ENCODE data around the gene SSTR5.

The SSTR5 gene

DNA sequence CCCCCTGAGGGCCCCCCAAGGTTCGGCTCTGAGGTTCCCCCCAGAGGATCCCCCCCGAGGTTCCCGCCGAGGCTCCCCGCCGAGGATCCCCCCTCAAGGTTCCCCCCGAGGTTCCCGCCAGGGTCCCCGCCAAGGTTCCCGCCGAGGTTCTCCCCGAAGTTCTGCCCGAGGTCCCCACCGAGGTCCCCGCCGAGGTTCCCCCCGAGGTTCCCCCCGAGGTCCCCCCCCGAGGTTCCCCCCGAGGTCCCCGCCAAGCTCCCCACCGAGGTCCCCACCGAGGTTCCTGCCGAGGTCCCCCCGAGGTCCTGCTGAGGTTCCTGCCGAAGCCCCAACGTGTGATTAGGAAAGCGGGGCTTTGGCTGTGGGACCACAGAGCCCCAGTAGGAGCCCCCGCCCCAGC is 32.2 kb upstream of the SSTR5 start:
- no peak for DNase-seq

DNA sequence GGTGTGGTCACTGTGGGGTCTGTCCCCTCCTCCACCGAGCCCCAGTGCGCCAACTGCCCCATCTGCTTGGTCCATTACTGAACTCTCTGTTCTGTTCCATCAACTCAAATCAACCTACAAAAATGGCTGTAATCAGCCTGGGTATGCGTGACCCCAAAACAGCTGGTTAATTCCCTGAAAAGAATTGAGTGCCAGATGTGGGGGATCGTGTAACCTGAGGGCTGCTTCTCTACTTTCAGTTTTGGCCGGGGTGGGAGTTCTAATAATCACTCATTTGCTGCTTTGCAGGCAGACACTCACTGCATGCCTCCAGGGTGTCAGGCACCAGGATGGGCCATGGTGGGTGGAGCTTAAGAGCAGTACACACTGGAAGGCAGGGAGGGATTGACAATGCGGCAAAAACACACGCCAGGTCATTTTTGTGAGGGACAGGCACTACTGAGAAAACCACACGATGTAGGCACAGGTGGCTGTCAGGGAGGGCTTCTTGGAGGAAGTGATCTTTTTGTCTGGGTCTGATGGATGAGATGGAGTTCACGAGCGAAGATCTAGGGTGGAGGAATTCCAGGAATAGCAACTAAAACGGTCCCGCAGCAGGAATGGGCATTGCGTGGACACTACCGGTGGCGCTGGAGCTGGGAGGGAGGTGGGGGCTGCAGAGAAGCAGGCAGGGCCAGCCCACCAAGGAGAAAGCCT is 30.4 kb upstream of the SSTR5 start:
- DNase-seq = no peak

DNA sequence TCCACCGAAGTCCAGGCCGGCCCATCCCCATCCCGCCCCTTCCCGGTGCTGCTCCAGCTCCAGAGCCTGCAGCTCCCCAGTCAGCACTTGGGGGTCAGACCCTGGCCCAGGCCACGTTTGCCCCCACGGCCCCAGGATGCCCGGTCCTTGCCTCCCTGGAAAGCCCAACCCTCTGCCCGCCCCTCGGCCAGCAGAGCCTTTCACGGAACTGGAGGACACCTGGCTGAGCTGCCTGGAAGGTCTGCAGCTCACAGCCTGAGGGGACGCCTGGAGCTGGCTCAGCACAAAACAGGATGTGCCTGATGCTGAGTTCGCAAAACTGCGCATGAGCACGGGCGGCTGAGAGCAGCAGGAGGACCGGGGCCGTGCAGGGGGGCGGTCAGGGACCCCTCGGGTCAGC is 29.7 kb upstream of the SSTR5 start:
- no peak for DNase-seq

DNA sequence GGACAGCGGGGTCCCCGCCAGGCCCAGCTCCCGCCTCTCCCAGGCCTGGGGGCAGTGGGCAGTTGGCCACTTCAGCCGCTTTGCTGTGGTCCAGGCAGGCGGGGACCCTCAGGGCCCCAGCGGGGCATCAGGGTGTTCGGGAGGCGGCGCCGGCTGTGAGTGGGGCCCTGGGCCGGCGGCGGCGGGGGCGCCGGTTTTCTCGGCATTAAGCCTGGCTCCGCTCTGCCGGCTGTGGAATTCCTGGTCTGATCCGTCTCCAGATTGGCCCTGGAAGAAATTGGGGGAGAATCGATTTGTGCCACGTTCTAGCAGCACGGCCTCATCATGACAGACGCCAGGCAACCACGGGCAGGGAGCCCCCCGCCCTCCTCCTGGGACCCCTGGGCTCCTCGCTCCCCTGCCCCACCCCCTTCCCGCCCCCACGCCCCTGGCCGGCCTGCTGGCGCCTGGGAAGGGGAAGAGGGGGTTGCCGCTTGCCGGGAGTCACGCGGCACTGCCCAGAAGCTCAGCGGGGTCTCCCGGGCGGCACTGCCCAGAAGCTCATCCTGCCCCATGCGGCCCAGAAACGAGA is 28.6 kb upstream of the SSTR5 start:
- no peak for DNase-seq

DNA sequence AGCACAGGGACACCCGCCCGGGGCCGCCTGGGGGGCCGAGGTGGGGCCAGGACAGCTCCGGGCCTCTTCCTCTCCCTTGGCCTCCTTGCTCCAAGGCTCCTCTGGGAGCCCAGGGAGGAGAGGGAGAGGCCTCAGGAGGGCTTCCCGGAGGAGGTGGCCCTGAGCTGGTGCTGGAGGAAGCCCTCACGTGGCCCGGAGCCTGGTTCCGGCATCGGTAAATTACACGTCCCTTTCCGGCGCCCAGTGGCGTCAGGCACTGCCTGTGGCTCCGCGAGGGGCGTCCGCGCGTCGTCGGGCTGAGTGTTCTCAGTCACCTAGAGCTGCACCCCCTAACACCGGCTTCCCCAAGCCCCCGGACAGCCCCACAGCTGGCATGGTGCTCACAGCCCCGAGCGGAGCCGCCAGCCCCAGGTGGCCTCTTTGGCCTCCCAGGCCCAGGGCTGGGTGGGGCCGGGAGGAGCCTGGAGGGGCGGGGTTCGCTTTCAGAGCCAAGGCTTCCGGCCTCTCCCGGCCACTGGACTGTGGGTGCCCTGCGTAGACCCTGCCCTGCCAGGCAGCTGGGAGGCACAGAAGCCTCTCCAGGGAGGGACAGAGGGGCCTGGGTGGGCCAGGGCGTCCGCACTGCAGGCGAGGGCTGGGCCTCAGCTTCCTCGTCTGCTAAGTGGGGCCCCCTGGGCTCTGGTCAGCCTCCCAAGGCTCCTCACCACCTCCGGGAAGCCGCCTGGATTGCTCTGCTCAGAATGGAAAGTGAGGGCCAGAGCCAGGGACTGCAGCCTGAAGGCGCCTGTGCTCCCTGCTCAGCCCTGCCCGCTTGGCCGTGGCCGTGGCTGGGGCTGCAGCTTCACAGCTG is 27.9 kb upstream of the SSTR5 start:
- DNase-seq = no peak

DNA sequence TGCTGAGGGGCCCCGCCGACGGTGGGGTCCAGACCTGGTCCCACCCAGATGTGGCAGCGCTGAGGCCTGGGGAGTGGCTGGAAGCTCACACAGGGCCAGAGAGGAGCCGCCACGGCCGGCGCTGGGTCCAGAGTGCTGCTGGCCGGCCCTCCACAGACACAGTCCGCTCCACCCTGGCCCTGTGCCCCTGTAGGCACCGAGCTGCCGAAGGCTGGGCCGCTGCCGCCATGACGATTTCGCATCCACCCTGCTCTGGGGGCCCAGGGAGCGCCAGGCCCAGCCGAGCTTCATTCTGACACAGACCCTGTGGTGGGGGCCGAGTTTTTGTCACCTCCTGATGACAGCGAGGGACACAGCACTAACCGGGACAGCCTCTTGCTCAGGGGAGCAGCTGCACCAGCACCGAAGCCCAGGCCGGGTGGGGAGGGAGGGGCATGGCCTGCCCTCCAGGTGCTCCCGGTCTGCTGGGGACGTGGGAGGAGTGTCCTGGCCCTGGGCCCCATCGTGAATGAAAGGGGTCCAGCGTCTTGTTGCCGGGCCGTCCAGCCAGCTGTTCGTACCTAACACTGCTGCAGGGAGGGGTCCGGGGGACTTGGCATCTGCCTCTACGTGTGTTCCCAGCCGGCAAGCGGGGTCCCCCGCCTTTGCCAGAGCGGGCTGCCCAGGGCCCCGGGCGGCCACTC is 27.1 kb upstream of the SSTR5 start:
- DNase-seq = no peak

DNA sequence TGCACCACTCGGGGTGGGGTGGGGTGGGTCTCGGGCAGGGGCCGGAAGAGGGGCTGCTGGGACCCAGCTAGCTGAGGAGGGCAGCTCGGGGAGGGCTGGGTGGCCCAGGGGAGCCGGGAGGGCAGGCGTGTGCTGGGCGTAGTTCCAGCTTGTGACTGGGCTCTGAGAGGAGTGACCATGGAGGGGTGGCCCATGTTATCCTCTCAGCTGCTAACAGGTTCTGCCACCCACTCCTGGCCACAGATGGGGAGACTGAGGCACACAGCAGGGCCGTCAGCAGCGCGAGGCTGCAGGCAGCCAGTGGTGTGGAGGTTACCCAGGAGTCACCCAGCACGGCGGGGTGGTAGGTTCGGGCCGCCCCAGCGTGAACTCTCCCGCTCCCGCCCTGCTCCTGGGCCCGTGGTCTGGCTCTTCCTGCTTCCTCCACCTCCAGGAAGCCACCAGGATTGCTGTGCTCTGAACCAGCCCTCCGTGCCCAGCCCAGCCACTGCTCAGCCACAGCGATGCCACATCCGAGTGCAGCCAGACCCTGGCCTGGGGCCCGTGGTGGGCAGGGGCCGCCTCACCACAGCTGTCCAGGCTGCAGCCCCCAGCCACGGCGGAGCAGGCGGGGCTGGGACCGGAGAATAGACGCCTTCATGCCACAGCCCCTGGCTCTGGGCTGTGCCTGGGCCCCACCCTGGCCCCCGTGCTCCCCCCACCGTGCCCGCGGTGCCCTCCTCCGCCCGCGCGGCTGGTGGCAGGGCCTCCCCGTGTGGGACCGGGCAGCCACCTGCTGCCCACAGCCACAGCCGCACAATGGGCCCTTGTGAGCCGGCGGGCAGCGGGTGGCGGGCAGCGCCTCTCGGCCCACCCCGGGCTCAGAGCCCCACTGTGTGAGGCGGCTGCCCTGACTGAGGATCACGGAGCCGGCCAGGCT is 26.3 kb upstream of the SSTR5 start:
- DNase-seq = no peak

DNA sequence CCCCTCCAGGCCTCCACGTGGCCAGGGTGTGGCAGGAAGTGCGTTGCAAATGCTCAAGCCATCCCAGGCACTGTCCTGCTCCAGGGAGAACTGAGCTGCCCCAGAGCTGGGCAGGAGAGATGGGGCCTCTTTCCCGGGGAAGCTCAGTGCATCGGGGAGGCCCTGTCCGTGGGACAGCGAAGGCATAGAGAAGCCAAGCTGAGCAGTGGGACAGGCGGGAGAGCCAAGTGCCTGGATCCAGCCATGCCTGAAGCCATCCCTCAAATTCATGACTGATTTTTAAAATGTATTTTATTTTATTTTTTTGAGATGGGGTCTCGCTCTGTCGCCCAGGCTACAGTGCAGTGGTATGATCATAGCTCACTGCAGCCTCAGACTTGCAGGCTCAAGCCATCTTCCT is 25.4 kb upstream of the SSTR5 start:
- DNase-seq = no peak

DNA sequence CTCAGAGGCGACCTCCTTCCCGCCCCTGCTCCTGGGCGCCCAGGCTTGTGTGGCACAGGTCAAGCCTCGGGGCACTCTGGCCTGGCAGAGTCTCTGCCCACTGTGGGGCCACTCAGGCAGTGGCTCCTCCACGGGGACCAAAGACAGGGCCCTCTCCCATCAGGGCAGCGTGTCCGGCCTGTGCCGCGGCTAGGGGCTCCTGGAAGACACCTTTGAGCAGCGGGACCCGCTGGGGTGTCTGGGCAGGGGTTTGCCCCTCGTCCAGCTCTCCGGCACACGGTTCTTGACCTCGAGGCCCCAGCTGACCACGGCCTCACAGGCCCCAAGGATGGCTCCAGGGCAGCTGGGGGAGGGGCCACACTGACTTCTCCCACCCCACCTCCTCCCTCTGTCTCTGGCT is 24.7 kb upstream of the SSTR5 start:
- DNase-seq = no peak

DNA sequence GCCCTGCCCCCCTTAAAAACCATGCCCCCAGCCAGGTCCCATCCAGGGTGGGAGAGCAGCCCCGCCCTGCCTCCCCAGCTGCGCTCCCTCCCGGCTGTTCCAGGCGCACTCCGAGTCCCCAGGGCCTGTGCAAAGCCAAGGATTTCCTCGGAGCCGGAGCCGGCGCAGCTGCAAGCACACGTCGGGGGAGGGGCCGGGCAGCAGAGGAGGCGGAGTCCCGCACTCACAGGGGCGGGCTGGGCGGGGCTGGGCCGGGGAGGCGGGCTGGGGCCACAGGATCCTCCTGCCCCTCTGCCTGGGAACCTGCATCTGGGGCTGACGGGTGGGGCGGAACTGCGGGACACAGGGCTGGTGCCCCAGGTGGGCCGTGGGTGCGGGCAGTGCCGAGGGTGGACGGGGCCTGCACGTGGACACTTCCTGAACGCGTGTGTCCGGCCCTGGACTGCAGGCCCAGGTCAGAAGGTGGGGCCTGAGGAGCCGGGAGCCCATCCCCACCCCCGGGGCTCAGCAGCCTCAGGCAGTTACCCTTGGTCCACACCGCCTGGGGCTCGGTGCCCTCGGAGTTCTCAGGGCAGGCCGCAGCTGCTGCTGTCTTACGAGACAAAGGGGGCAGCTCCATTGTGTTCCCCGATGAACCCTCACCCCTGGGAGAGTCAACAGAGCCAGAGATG is 24.0 kb upstream of the SSTR5 start:
- DNase-seq = no peak

DNA sequence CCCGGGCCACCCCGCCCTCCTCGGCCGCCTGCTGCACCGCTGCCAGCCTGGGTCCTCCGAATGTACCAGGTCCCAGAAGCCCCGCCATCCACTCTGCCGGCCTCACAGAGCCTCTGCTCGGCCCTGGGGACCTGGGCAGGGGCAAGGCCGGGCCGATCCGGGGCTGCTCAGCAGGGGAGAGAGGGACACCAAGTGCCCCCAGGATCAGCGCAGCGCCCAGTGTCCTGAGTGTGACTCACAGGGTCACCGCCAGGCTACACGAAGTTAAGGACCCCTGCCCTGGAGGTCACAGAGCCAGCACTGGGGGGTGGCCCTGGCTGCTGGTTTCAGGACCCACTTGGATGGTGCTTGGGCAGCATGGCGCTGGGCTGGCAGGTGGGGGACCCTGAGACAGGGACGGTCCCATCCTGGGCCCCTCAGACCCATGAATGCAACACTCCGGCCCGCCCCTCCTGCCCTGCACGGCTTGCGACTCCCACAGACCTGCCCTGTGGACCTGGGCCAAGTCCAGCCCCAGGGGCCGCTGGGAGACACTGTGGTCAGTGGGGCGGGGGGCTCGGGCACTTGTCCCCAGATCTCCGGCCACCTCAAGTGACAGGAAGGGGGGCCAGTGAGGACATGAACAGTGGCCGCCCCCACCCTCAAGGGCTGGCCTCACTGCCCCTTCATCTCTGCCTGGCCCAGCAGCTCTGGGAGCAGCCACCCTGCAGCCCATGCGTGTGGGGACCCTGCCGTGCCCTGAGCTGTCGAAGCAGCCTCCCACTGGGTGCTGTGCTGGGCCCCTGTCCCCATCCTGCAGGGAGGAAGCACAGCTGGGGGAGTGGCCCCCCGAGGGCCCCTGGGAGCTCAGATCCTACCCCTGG is 23.2 kb upstream of the SSTR5 start:
- DNase-seq = no peak

DNA sequence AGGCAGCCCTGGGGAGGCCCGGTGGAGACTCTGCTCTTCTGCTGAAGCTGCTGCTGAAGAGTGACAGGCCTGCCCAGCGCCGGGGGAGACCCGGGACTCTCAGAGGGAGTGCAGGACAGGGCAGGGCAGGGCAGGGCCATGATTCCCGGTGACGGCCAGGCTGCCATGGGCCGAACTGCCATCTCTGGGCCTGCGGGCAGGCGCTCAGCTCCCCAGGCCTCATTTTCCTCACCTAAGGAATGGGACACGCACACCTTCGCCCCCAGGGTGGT is 22.6 kb upstream of the SSTR5 start:
- no peak for DNase-seq

DNA sequence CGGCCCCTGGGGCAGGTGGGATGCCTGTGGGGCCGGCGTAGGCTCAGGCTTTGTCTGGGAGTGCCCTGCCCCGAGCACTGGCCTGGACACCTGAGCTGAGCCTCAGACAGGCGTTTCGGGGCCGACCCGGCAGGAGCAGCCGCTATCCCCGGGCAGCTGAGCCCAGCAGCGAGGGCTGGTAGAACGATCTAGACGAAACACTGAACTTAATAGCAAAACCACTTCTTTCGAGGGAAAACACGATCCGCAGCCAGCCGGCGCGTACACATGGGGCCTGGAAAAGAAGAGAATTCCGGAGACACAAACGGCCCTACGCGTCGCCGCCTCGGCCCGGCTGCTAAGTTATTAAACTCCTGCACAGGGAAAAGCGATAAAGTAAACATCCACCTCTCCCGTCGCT is 22.0 kb upstream of the SSTR5 start:
- DNase-seq = no peak

DNA sequence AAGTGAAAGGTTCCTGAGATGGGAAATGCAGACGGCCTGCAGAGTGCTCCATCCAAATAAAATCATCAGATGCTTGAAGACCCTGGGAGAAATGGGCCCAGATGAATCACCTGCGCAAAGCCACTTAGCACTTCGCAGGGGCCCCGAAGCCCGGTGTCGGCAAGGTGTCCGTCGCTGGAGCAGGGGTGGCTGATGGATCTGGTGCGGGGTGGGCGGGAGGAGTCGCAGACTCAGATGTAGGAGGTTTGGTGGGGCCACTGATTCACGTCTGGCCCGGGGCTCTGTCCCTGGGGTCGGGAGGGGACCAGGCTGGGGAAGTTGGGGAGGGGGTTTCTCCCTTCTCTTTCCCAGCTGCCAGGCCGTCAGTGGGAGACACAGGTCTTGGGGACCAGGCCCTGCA is 21.6 kb upstream of the SSTR5 start:
- no peak for DNase-seq

DNA sequence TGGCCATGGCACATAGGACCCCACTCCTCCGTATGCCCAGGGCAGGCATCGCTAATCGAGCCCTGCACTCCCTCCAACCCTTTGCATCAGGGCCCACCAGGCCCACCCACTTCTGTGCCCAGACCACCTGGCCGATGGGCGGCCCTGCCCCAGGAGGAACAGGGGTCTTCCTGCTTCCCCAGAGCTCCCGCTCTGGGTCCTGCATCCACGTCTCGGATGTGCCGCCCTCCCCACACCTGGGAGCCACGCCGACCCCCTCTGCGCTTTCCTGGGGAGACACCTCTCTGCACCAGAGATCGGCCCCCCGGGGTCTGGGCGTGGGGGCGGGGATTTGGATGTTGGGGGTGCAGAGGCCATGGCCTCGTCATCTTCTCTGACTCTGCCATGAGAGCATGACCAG is 21.1 kb upstream of the SSTR5 start:
- no peak for DNase-seq

DNA sequence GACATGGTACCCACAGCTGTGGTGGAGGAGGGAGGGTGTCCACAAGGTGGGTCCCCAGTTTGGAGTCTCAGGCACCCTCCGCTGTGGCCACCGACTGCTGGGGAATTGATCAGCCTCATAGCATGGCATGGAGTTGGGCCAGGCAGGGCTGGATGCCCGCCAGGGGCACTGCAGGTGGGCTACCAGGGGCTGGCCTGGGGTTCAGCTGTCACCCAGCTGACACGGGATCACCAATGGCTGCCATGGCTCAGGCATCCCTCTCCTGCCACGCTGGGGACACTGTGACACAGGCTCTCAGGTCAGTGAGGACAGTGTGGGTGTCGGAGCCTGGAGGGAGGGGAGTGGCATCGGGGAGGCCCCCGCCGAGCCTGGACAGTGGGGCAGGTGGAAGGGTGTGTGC is 19.8 kb upstream of the SSTR5 start:
- no peak for DNase-seq

DNA sequence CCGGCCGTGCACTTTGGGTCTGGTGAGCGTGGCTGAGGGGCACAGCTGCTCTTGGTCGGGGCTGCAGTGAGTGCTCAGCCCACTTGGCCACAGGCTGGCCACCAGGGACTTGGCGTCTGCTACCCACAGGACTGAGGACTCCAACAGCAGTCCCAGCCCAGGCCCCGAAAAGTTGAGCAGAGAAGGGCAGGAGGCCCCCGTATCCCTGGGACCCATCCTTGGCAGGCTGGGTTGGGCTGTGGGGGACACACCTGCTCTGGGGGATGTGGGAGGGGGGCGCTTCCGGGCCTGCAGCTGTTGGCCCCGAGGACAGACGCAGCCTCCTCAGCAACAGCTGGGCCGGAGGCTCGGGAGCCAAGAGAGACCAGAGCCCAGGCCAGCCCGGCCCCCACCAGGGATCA is 19.4 kb upstream of the SSTR5 start:
- no peak for DNase-seq

DNA sequence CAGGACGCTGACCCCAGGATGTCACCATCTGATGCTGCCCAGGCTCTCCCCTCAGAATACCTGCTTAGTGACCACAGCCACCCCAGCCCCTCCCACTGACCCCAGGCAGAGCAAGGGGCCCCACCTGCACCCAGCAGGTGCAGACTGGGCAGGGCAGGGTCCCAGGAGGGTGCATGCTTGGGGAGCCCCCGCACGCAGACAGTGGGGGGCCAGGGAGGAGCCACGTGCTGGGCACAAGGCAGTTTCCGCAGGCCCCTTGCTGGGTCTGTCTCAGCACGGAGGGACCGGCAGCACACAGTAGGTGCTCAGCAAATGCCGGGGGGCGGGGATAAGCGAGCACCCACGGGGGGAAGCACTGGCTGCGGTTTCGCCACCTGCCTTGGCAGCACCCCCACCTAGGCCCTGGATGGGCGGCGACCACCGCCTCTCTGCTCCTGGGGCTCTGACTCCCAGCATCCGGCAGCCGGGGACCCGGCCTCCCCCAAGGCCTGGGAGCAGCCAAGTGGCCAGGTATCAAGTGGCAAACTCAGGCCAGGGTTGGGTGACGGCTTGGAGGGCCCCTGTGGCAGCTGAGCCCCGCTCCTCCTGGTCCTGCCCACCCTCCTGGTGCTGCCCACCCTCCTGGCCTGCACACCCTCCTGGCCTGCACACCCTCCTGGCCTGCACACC is 18.7 kb upstream of the SSTR5 start:
- no peak for DNase-seq

DNA sequence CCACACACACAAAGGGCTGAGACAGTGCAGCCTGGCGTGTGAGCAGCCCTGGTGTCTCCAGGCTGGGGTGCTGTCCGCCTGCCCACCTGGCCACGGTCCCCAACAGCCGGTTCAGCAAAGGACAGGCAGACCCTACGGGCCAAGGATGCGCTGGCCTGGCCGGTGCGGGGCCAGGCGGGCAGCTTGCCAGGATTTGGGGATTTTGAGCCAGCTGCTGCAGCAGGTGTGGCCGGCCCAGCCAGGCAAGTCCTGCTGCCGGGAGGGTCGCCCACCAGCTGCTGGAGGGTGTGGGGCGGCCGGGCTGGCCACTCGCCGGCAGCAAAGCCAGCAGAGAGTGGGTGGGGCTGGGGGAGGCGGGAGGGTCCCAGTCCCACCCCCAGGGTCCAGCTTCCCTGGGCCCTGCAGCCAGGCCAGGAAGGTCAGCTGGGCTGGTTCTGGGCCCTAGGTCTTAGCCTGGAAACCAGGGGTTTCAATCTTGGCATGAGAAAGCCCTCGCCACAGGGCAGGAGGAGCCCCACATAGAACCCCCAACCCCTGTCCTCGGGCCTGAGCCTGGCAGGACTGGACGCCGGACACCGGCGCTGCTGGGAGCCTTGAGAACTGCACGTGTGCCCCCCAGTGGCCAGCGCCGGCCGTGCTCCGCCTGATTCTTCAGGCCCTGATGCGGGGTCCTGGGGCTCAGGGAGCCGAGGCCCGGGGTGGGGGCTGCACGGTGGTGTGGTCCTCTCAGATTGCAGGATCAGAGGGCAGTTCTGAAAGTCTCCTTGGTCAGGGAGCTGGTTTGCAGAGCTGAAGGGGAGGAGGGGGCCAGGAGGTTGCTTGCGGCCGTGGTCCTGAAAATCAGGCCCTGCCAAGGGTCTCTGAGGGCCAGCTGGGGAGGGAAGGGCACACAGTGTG is 17.6 kb upstream of the SSTR5 start:
- DNase-seq = no peak

DNA sequence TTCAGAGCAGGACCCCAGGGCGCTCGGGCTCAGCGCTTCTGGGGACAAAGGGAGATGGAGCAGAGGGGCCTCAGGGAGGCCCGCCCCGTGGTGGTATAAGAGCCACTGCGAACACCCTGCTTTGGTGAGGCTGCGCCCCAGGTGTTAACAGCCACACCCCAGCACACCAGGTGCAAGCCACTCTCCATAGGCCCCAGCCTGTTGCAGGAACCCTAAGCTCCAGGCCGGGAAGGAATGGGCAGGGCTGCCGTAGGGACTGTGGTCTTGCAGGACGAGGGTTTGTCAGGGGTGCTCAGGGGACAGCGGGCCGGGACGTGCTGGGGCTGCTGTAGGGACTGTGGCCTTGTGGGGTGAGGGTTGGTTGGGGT is 17.0 kb upstream of the SSTR5 start:
- no peak for DNase-seq
